Activated T-cell treated with anti-CD3 and anti-CD28 coated beads for 48 hours (primary cell): ENCODE measurements around the gene ACSL3.

ENCODE experiments used
- DNase-seq: peaks from one replicate; pipeline ENCODE4 v3.0.0-alpha.2; 2020; ENCODE audit warnings: low read depth

ACSL3 gene

DNA sequence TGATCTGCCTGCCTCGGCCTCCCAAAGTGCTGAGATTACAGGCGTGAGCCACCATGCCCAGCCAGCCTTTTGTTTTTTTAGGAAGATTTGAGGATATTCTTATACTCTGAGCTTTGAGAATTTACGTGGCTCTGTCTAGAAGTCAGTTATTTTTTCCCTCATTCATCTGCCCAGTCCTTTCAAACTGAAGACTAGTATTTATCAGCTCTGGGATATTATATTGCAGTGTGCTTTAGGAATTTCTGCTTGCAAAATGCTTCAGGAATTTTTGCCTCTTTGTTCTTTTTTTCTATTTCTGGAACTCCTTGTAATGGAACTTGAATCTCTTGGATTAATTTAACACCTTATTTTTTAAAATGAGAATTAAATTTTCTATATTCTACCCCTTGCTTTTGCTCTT lies 22.6 kb downstream of the ACSL3 start:
- no peak for DNase-seq

DNA sequence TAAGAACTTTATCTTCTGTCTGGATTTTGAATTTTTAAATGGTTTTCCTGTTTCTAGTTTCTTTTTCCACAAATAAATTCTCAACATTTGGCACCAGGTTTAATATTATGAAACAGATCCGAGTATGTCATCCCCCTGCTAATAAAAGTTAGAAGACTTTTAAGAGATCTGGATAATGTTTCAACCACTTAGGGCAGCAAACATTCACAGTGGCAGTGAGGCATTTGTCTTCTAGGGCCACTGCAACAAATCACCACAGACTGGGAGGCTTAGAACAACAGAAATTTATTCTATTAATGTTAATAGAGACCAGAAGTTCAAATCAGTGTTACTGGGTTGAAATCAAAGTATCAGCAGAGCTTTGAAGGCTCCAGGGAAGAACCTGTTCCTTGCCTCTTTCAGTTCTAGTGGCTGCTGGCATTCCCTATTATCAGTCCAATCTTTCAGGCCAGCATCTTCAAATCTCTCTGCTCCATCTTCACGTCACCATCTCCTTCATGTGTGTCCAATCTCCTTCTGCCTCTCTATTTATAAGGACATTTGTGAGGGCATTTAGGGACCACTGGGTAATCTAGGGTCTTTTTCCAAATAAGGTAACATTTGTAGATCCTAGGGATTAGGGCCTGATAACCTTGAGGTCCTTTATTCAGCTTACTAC lies 23.4 kb downstream of the ACSL3 start:
- no peak for DNase-seq

DNA sequence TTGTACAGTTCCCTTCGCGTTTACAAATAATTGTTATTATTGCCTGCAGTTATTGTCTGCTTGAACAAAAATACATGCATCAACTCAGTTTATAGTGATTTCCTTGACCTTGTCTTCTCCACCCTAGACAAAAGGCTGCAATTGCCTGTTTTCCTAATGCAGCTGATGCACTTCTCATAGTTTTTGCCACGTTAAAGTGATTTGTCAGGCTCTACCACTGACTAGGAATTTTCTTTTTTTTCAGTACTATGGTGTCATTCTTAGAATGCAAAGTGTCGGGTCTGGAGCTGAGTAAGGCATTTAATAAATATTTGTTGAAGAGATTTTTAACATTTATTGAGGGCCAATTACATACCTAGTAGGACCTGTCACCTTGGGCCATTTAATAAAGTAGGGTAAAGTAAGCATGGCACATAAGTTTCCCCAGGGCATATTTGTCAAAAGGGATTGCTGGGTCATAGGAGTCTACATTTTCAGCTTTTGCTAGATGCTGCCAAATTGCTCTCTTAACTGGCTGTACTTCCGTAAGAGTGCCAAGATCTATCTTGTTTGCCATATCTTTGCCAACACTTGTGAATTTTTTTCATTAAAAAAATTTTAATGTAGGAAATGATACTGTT lies 24.1 kb downstream of the ACSL3 start:
- DNase-seq = no peak

DNA sequence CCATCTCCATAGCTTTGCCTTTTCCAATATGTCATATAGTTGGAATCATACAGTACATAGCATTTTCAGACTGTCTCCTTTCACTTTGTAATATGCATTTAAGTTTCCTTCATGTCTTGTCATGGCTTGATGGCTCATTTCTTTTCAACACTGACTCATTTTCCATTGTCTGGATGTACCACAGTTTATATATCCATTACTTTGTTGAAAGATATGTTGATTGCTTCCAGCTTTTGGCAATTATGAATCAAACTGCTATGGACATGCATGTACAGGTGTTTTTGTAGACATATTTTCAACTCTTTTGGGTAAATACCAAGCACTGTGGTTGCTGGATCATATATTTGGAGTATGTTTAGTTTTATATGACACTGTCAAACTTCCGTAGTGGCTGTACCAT lies 26.3 kb downstream of the ACSL3 start:
- DNase-seq = no peak

DNA sequence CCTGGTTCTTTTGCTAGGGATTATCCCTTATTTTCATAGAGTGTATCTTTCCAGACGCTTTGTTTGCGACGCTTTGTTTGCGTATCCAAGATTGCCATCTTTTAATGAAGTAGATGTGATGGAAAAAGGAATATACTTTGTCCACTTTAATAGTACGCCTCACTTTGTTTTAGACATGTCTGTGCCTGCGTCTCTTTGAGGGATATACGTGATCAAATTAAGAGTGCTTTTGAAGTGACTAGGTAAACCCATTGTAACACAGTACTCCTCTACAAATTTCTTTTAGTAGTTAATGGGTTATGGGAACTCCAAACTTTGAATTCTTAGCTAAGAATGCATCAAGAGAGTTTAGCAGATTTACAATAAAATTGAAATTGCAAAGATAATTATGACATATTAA lies 27.9 kb downstream of the ACSL3 start:
- no peak for DNase-seq

DNA sequence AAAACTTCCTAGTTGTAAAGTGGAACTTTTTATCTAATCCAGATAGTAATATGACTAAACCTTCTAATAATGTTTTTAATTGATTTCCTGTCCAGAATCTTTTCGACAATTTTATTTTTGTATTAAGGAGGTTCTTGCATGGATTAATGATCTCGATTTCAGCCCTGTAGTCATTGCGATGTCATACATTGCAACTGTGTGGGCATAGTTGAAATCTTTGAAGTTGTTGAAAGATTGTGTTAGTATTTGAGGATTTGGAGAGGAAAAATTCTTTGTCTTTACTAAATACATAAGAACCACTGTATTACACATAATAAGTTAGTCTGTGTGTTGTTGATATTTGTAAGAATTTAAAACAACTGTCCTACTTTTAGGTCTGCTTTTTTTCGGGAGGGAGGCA lies 31.1 kb downstream of the ACSL3 start:
- DNase-seq = no peak

DNA sequence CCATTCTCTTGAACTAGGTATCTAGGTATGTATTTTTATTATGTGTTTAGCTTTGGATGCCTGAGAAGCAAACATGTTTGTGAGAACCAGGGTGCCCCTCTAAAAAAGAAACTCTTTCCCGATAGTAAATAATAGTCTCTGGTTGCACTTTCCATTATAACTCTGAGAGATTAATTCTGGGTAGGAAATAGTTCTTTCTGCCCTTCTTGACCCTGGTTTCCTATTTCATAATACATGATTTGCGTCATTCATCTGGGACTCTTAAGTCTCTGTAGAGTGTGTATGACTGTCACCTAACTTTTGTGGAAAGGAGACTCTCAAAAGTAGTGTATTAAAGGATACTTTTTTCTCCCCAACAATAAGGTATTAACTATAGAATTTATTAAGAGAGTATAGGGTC lies 31.5 kb downstream of the ACSL3 start:
- DNase-seq = no peak

DNA sequence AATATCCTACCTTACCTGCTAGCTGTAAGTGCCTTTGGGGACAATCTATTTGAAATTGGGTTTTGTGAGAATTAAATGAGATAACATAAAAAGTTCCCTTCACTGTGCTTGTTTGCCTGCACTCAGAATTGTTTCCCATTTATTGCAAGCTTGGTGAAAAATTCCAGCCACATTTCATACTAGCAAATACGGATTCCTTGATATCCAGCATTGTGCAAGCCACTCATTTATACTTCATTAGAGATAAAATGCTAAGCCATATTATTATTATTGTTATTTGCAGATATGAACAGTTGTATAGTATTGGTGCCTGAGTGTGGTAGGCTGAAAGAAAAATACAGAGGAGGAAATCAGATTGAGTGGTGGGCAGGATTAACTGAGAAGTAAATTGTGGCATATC lies 31.9 kb downstream of the ACSL3 start:
- no peak for DNase-seq

DNA sequence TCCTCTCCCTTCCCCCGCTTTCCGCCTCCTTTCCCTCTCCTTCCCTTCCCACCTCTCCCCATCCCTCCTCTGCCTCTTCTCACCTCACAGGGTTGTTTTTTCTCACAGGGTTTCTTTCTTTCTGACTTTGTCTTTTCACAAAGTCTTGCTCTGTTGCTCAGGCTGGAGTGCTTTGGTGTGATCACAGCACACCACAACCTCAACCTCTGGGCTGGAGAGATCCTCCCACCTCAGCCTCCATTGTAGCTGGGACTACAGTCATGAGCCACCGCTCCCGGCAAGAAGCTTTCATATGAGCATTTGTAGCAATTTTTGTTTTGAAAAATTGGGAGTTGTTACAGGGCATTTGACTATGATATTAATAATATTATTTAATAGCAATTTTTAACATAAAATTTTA lies 32.9 kb downstream of the ACSL3 start:
- DNase-seq = no peak

DNA sequence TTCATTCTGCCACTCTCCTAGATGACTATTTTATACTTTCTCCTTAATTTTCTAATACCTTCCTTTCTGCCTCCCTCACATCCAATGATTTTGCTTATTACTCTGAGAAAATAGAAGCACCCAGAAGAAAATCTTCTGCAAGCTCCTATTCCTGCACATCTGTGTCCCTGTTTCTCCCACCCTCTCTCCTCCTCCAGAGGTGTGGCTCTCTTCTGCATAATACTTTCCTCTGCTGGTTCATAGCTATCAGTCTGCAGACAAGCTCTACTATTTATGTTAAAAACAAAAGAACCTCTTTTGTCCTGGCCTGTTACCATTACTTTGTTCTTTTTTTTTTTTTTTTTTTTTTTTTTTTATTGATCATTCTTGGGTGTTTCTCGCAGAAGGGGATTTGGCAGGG lies 34.3 kb downstream of the ACSL3 start:
- no peak for DNase-seq

DNA sequence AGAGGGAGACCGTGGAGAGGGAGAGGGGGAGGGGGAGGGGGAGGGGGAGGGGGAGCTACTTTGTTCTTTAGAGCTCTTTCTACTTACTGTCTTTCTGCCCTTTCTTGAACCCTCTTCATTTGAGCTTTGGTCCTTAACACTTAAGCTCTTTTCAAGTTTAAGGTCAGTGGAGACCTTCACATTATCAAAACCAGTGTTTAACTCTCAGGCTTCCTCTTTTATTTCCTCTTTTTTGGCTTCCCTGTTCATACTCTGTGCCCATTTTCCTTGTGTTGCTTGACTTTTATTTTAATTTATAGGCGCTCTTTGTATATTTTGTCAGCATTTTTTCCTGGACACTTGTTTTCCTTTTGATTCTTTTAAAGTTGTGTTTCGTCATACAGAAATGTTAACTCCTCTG lies 37.1 kb downstream of the ACSL3 start:
- DNase-seq = no peak

DNA sequence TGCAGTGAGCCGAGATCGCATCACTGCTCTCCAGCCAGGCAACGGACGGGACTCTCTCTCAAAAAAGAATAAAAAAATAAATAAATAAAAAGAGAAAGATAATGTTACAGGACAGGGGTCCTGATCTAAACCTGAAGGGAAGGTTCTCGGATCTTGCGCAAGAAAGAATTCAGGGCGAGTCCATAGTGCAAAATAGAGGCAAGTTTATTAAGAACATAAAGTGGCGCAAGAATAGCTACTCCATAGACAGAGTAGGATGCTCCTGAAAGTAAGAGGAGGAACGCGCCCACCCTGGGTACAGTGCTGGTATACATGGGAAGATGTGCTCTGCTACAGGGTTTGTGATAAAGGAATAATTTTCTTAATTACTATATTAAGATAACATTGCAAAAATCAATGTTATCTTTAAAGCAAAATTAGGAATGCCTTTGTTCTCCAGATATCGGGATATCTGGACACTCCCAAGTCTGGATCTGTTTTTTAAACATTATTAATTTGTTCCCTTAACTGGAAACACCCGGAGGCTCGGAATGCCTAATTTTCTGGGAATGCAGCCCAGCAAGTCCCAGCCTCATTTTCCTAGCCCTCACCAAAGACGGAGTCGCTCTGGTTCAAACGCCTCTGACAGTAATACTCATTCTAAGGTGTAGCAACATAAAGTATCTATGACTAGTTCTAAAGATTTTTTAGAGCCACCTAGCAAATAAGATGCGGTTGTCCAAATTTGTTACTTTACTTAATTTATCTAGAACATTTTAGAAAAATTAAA lies 38.8 kb downstream of the ACSL3 start:
- DNase-seq = no peak

DNA sequence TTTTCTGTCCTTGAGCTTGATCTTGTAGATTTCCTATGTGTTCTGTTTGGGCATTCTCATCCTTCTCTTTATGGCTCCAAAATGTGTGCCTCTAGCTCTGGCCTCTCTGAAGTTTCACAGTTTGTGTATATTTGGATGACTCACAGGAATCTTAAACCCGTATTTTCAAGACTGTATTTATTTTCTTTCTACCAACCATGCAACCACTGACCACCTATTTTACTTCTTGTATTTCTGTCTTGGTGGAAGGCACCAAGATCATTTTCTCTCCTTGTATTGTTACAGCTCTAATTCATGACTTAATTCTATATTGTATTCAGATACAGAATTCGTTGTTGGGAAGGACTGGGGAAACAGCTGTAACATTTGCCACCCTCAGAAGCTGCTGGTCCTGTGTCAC lies 39.5 kb downstream of the ACSL3 start:
- no peak for DNase-seq

DNA sequence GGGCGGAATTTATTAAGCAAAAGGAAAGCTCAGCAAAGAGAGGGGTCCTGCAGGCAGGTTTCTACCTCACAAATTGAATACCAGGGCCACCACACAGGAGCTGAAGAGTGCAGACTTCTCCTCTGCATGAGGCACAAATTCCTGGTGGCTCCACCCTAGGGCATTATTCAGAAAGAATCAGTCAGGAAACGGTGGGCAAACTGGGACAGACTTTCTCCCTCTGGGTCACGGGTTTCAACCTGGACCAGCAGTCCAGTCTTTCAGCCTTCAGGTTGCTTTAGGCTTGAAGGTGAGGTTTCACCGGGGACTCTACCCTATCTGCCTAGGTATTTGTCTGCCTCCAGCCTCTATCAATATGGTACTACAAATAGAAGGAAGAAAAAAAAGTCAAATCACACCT lies 41.8 kb downstream of the ACSL3 start:
- DNase-seq = no peak

DNA sequence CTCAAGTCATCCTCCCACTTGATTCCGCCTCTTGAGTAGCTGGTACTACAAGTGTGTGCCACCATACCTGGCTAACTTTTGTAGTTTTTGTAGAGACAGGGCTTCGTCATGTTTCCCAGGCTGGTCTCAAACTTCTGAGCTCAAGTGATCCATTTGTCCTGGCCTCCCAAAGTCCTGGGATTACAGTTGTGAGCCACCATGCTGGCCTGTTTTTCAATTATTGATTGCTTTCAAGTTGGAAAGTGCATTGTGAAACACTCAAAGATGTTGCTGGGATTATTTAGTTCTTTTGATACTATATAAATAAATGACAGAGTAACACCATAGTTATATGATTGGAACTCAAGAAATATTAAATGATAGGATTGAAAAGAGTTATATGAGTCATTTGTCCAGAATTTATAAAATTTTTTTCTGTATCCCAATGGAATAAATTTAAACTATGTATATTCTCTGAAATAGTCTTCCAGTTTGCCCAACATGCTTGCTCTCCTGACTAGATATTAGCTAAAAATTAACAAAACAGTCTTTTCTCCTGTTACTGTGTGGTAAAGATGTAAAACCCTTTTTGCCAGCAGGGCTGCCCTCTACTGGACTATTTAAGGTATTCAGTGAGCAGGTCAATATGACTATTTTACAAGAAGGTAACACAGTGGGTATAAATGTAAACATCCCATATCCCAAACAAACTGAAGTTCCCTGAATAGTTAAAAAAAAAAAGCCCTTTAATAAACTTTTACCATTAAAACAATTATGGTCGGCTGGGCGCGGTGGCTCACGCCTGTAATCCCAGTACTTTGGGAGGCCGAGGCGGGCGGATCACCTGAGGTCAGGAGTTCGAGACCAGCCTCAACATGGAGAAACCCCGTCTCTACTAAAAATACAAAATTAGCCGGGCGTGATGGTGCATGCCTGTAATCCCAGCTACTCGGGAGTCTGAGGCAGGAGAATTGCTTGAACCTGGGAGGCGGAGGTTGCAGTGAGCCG lies 42.7 kb downstream of the ACSL3 start:
- no peak for DNase-seq

DNA sequence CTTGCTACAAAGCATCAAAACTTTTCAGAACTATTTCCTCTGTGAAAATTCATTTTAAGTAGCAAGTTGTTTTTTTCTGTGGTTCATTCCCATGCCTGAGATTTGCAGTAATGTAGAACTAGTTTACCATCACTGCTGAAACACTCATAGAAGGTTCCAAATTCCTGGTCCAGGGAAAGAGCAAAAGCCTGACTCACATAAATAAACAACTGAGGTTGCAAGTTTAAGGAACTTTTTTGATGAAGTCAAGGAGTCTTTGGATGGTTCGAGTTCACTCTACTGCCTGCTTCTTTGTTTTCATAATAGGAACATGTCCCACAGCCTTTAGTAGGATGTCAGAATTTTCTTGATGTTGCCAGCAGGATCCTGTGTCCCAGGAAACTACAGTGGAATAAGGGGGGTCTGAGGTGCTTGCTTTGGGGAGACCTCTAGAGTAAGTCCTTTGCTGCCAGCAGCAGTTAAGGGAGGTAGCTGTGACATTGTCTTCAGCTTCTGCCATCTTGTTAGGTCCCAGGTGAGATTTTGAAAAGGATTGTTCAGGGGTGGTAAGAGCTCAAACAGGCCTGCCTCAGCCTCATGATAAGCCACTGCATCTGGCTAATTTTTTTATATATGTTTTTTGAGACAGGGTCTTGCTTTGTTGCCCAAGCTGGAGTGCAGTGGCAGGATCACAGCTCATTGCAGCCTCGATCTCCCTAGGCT lies 43.9 kb downstream of the ACSL3 start:
- DNase-seq = no peak

DNA sequence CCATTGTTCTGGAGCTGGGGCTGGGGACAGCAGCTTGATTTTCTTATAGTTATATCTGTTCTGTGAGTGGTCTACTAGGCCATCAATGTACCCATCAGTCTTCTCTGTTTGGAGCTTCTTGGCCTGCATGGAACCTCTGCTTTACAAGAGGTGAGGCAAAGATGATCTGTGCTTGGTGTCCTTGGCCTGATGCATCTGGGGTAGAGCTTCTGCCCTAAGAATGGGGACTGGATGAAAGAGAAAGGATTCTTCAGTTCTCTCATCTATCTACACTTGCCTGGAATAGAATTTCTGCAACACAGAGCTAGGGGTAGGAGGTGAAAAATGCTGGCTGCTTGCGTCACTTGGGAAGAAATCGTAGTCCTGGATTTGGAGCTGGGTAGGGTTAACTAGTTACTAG lies 46.2 kb downstream of the ACSL3 start:
- DNase-seq = no peak

DNA sequence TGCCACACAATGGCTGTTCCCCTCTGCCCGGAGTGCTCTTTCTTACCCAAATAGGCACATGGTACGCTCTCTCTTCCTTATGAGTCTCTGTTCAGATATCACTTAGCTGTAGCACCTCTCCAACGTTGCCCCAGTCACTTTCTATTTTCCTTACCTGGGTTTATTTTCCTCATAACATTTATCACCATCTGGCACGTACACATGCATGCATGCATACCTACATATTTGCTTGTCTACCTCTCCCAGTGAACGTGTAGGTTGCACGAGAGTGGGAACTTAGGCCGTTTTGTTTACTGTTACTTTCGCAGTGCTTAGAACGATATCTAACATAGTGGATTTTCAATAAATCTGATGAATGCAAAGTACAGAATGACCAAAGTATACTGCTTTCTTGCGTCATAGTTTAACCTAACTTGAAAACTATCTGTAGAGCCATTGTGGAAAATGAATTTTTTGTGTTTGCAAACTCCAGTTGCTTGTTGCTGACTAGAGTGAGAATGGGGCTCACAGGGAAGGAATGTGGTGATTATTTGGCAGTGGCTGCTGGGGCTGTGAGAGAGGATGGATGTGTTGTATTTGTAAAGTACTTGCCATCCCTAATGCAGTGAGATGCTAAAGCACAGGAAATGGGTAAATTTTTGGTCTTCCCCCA lies 47.1 kb downstream of the ACSL3 start:
- DNase-seq = no peak

DNA sequence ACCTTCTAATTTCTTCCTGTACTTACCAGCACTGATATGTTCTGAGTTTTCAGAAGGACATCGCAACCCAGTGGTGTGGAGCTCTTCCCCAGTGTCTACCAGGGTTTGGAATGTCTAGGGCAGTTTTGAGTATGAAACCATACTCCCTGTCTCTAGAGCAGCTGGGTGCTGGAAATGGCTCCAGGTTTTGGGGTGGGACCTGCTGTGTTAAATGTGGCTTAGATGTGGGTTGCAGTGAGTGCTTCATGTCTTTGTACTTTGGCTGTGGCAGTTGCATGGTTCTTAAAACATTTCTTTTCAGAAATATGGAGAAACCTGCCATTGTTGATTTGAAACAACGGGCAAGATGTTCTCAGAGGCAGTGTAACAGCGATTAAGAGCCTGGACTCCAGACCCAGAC lies 48.5 kb downstream of the ACSL3 start:
- DNase-seq = no peak

DNA sequence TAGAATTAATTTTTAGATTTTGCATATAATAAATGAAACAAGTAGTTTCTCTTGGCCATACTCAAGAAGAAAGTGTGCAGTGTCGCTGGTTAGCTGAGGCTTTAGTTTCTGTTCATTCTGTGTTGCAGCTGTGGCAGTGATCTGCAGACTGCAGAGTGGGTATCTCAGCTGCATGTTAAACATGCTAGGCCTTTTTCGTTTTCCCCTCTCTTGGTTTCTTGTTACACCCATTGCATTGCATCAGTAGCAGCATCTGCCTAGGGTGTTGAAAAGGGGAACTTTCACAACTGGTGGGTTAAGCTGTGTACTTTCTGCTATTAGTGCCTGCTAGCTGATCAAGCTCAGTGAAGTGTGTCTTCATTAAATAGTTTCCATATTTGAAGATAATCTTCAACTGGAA lies 51.3 kb downstream of the ACSL3 start:
- no peak for DNase-seq

DNA sequence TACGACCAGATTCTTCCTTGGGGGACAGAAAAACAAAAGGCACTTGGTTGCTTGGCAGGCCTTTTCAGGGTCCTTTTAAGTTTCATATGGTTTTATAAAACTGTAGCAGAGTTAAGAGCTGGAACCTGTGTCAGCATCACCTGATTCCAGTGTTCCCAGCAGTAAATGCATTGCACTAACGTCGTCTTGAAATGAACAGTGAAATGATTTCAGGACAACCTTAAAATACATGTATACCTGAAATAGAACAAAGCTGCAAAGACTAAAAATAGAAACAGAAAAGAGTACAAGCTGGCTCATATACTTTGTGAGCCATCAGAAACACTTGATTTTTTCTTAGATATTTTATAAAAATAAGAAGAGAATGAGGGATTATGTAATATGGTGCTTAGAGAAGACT lies 51.9 kb downstream of the ACSL3 start:
- no peak for DNase-seq
